ENCODE measurements around the gene ULBP2. TPM values are rescaled to one million over a fixed set of nuclear protein-coding genes. Genes with fewer than 3 reads are reported as not detected.

The ULBP2 gene
- total and polyA plus RNA-seq, 2 of the 8 experiments (the other 6 are each of a cell fraction or from before 2014, with no cell fraction given) = 0.05 TPM; not detected in 1

- Histone ChIP-seq H3K4ac (replicated peaks; ENCODE audit: insufficient read length, low read depth, low read length) (no peak overlapping the region), H3K23me2 (ENCODE audit: low read depth, low read length) (peaks cover 9% of the 10 kb centered on the region; the same call in 1 of the 2 replicates), H4K20me1 (replicated peaks in 1 of 2; ENCODE audit: control insufficient read depth in 1 of 2, insufficient read depth in 2 of 2, low read length in 2 of 2) (peaks cover 7 to 10% of the 10 kb centered on the region in 2 experiments), H2BK120ac (replicated peaks; ENCODE audit: low read depth, low read length) (no peak overlapping the region), H2BK5ac (ENCODE audit: low read depth, low read length) (no peak overlapping the region), H3K23ac (ENCODE audit: insufficient read length) (no peak overlapping the region), H3K4me1 (replicated peaks in 1 of 4; ENCODE audit: control insufficient read depth in 3 of 4, insufficient read depth in 4 of 4, low read length in 3 of 4) (peaks cover 0 to 20% (median 17%) of the 10 kb centered on the region in 4 experiments; a peak in 5 of 7 replicates), H3K27ac (ENCODE audit: low read depth, low read length) (no peak overlapping the region), H3K18ac (ENCODE audit: extremely low read depth, low read length) (no peak overlapping the region), H2BK20ac (ENCODE audit: low read length) (0 out of 2 replicates have a peak overlapping the region, but pooled peaks have one; percentile 32), H2AK5ac (ENCODE audit: low read depth, low read length) (no peak overlapping the region), H3K14ac (ENCODE audit: insufficient read length) (no peak overlapping the region), H4K91ac (replicated peaks; ENCODE audit: insufficient read length, low read length) (no peak overlapping the region), H4K5ac (ENCODE audit: insufficient read length, low read depth, low read length) (no peak overlapping the region), H3K56ac (replicated peaks; ENCODE audit: insufficient read length, low read depth, low read length) (no peak overlapping the region), H3K9ac (replicated peaks in 1 of 4; ENCODE audit: extremely low read depth in 1 of 4, low read depth in 3 of 4, low read length in 3 of 4) (peak overlapping the region in 3 of 4 experiments; percentile 8 to 33 (median 24); a peak in 2 of 7 replicates), H2BK12ac (ENCODE audit: low read depth, low read length) (peak overlapping the region; percentile 87; the same call in 1 of the 2 replicates), H2BK15ac (ENCODE audit: low read length) (no peak overlapping the region), H3K9me3 (ENCODE audit: insufficient read depth in 2 of 2, low read depth in 1 of 2, low read length in 1 of 2) (no peaks in the 10 kb centered on the region), H3K4me2 (ENCODE audit: insufficient read depth in 1 of 2, low read depth in 2 of 2, low read length in 2 of 2) (peak overlapping the region; percentile 89 to 96), H3K27me3 (replicated peaks in 1 of 4; ENCODE audit: control insufficient read depth in 3 of 4, extremely low read depth in 1 of 4, insufficient read depth in 3 of 4, low read length in 3 of 4) (peaks cover 41 to 89% (median 71%) of the 10 kb centered on the region in 4 experiments), H2AFZ (ENCODE audit: low read length) (no peak overlapping the region), H3K79me1 (ENCODE audit: low read depth, low read length) (no peaks in the 10 kb centered on the region), H3K79me2 (ENCODE audit: control insufficient read depth in 1 of 2, insufficient read depth in 2 of 2, low read length in 2 of 2) (no peaks in the 10 kb centered on the region), H3K4me3 (ENCODE audit: extremely low read depth in 1 of 4, insufficient read depth in 2 of 4, low read depth in 3 of 4, low read length in 4 of 4) (peak overlapping the region; percentile 53 to 75 (median 58); a peak in 7 of 8 replicates), H4K8ac (ENCODE audit: extremely low read depth, insufficient read depth, low read length) (no peak overlapping the region; the same call in 1 of the 2 replicates), H3K36me3 (ENCODE audit: control insufficient read depth in 2 of 4, insufficient read depth in 4 of 4, low read length in 3 of 4) (no peaks in the 10 kb centered on the region)
- CTCF ChIA-PET (ENCODE audit: partially characterized antibody) = interaction anchor here (0.5 to 0.8 kb wide), 3 partner anchors 9 to 51 kb away, joined by 3 read pairs; no protein-coding TSS in a partner anchor
- POLR2A ChIA-PET (ENCODE audit: partially characterized antibody) = interaction anchor here (0.7 to 1.2 kb wide), 2 partner anchors 23 to 41 kb away, joined by 3 to 5 read pairs; no protein-coding TSS in a partner anchor
- FAIRE-seq (no peak), DNase-seq (ENCODE audit: low read depth in 1 of 2, low spot score in 2 of 2) (peak in 1 of 2 experiments; percentile 67)
- peak; percentile 85 for TF ChIP-seq RNF2 (IDR thresholded peaks at IDR 0.05; ENCODE audit: borderline replicate concordance, low read depth, low read length, missing control alignments, poor library complexity, severe bottlenecking)
- peak; percentile 86 for TF ChIP-seq BACH1 (IDR thresholded peaks at IDR 0.05; ENCODE audit: low read length)
- no peak for TF ChIP-seq GTF2F1 (IDR thresholded peaks at IDR 0.05; ENCODE audit: borderline replicate concordance, low read depth, low read length)
- TF ChIP-seq TCF12 (IDR thresholded peaks at IDR 0.05; ENCODE audit: low read depth, low read length) = no peak
- TF ChIP-seq EZH2 (IDR thresholded peaks at IDR 0.05; ENCODE audit: low read depth, low read length, severe bottlenecking) = peak; percentile 93
- TF ChIP-seq SUZ12 (IDR thresholded peaks at IDR 0.05; ENCODE audit: low read length) = peak; percentile 83
- TF ChIP-seq CBX8 (IDR thresholded peaks at IDR 0.05; ENCODE audit: borderline replicate concordance, low read depth, low read length) = peak; percentile 77; the same call in 1 of the 2 replicates
- WGBS, 2 experiments (ENCODE audit: extremely low coverage in 1 of 2, insufficient coverage in 1 of 2, insufficient read length in 1 of 2, insufficient replicate concordance in 2 of 2, low coverage in 1 of 2, low lambda C conversion rate in 2 of 2, missing lambda C conversion rate in 1 of 2) = 7% methylated on average over 29 of the region's 38 CpGs; no CpG with 5 or more reads in 1 of the 2 experiments
Observed at GRCh38 chr6:149965194-149966020, 23.6 kb downstream of the ULBP2 start.

All from H1 (cell line).